Measurements from ENCODE around the gene GTF3C4.

DNA sequence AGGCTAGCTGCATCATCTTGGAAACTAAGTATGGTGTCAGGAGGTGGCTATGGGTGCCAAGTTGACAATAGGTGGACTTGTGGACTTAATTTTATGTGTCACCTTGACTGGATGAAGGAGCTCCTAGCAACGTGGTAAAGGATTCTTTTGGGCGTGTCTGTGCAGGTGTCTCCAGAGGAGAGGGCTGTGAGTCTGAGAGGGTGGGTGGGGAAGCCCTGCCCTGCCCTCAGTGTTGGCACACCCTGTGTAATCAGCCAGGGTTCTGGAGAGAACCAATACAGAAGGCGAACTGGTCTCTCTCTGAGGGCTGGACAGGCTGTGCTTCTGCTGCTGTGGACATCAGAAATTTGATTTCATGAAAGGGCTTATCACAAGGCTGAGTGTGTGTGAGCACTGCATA lies 61.0 kb downstream of the GTF3C4 start:
- TF ChIP-seq, protein P1, sequence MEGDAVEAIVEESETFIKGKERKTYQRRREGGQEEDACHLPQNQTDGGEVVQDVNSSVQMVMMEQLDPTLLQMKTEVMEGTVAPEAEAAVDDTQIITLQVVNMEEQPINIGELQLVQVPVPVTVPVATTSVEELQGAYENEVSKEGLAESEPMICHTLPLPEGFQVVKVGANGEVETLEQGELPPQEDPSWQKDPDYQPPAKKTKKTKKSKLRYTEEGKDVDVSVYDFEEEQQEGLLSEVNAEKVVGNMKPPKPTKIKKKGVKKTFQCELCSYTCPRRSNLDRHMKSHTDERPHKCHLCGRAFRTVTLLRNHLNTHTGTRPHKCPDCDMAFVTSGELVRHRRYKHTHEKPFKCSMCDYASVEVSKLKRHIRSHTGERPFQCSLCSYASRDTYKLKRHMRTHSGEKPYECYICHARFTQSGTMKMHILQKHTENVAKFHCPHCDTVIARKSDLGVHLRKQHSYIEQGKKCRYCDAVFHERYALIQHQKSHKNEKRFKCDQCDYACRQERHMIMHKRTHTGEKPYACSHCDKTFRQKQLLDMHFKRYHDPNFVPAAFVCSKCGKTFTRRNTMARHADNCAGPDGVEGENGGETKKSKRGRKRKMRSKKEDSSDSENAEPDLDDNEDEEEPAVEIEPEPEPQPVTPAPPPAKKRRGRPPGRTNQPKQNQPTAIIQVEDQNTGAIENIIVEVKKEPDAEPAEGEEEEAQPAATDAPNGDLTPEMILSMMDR (IDR thresholded peaks at IDR 0.05), result no peak
- no peak for TF ChIP-seq POLR2A (IDR thresholded peaks at IDR 0.05)

All from adrenal gland (tissue), 5 donors.